ENCODE data around the gene ACTBL2.
"Not testable (repeated sequence)": the region's sequence is repeated elsewhere in the genome, so short reads cannot be mapped to it uniquely, and the experiment has no call there.

ACTBL2 gene

DNA sequence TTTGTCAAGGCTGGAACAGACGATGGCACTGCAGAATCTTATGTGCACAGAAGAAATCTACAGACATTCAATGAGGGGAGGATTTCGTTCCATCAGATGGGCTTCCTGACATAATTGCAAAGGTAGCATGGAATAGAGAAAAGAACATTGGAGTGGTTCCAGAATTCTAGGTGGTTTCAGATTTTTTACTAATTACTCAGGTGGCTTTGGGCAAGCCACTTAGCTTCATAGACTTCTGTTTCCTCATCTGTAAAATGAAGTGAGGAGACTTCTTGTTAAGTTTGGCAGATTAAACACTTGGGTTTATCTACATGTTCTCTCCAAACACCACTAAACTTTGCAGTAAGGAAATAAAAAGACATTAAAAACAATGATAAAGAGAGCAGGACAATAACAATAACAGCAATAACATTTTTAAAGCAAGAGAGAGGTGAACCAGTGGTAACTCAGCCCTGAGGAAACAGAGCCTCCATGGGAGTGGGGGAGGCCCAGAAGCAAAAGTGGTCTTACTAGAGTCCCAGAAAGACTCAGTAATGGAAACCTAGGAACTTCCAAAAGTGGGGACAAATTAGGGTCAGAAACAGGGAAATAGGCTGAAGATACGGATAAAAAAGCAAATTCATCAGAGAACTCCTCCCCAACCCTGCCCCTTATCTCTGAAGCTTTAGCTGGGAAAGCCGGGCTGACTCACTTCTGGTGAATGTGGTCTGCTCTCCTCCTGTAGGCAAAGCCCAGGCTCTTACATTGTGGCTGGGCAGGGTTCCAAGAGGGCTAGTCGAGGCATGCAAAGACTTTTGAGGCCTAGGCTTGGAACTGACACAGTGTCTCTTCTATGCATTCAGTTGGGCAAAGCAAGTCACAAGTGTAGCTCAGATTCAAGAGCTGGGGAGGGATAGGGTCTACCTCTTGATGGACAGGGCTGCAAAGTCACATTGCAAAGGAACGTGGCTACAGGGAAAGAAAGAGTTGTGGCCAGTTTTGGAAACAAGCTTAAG is 11.8 kb upstream of the ACTBL2 start:
- DNase-seq = peak; percentile 96

GRCh38 chr5:57493034-57493433 is 10.4 kb upstream of the ACTBL2 start:
- DNase-seq = no peak

DNA sequence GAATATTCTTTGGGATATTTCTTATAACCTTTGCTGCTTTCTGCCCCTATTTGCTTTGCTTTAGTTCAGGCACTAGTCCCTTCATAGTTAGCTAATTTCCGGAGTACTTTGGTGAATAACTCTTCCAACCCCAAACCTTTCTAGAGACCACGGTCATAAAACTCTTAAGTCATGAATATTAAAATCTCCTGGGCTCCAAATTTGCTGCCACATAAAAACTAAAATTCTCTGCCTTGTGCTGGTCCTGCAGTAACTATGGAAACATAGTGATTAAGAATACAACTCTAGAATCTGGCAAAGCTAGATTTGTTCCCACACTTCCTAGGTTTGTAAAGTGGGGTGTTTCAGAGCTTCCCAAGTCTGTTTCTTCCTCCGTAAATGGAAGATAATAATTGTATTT is 10.0 kb upstream of the ACTBL2 start:
- DNase-seq = no peak

GRCh38 chr5:57491369-57491965 is 8.9 kb upstream of the ACTBL2 start:
- DNase-seq = no peak

DNA sequence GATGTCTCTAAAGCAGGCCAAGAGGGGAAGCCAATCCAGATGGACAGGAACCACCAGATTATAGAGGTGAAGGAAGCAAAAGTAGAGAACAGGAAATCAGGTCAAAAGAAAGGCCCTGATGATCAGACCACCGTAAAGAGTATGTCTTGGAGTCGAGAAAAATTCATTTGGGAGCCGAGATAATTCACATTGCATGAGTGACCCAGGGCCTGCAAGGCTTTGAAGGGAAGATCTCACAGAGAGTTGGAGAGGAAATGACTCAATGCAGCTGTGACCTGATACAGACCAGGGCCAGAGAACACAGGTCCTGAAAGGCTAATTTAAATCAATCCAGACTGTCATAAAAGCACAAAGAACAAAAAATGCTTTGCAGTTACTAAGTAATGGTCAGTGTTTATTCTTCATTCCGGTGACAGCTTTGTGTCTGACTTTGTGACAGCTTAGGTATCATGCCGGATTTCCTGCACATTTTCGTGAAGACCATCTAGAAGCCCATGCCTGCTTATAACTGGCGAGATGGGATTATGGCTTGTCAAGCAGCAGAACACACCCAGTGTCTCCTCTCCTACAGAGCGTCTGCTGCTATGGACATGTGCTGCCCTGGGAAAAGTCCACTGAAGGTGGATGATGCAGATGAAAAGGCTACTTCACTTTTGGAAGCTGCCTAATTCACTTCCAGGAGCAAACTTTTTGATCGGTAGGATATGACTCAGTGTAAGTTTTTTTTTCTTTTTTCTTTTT is 5.8 kb upstream of the ACTBL2 start:
- peak; percentile 2 for DNase-seq

DNA sequence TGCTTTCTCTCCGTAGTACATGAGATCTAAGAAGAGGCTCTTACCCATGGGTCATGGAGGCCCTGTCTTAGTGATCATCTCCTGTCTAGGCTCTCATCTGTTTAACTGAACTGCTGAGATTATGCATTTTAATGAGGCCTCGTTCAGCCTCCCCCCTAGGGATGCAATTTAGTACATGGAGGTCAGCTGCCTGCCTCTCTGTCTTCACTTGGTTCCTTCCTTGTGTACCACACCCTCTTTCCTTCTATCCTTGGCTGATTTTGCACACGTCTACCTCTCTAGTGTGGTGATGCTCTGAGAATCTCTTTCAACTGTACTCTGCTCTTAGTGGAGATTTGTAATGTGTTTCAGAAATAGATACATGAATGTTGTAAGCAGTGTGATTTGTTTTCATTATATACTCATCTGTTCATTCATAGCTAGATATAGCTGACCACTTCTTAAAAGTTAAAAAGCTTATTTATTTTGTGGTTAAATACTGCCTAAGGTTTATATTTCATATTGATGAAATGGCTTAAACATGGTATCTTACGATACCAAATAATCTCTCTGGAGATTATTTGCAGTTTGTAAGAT is 3.5 kb upstream of the ACTBL2 start:
- no peak for DNase-seq

- no peak for DNase-seq
Measured at GRCh38 chr5:57478826-57479225, 3.8 kb downstream of the ACTBL2 start.

DNA sequence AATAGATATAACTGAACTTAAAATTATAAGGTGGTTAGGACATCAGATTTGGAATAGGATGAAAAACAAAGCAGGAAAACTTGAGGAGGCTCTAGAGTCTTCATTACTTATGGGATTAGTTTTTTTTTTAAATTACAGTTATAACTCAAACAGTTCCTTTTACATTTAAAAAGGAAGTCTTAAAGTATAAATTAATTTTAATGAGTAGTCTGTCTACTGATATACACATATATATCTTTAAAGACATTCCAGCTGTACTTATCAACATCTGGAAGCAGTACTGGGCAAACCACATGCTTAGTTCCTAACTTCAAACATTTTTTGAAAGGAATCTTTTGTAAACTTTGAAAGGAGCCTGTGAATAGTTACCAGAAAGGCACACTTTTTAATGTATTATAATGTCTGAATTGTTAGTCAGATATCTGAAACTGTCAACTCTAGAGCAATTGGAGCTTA is 6.0 kb downstream of the ACTBL2 start:
- no peak for DNase-seq

DNA sequence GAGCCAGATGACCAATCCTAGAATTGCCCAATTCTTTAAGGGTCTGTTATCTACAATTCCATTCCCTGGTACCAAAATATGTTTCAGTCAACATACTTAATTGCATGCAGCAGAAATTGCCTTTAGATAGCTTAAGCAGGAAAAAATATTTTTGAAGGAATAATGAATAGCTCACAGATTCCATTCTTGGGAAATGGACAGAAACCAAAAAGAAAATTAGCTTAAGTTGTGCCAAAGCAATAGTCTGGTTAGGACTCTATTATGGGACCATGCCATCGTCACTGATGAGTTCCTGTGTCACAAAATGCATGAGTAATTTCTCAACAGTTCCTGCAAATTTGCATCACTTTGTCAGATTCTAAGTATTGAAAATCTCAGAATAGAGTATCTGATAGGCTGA is 12.3 kb downstream of the ACTBL2 start:
- no peak for DNase-seq

DNA sequence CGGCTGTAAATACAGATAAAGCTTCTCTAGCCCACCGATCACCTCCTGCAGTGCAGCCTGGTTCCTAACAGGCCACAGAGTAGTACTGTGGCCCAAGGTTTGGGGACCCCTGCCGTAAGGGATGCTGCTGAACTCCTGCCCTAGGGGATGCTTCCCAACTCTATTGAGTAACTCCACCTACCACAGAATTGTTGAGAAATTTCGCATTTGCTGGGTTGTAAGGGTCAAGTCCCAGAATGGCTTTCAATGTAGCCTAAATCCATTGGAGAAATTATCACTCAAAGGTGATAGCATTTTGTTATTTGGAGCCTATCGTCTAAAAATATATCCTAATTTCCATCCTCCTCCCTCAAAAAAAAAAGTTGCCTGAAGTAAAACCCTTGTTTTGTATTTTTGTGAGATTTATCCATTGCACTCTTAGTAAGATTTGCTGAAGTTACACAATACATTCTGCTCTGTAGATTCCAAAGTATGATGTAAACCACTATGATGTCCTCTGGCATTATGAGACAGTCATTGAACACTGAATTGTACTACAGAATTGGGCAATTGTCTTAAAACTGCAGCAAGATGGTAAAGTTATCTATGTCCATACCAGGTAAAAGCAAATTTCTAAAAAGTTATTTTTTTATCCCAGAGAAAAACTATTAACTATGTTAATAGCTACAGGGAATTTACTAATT is 14.0 kb downstream of the ACTBL2 start:
- DNase-seq = no peak

- no peak for DNase-seq
Measured at GRCh38 chr5:57466544-57466943, 16.1 kb downstream of the ACTBL2 start.

GRCh38 chr5:57460056-57460455 is 22.6 kb downstream of the ACTBL2 start:
- DNase-seq = not testable (repeated sequence)

DNA sequence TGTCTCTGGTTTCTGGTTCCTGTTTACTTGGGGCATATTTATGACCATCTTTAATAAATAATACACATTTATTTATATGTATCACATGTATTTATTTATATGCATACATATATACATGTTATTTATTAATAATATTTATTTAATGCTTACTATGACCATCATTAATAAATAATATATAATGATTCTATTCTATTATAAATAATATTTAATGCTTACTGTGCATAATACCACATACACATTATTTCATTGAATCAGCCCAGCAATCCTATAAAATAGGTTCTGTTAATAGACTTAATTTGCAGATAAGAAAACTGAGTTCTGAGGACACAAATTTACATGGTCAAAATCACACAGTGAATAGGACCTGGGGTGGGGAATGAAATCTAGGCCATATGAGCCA is 24.2 kb downstream of the ACTBL2 start:
- DNase-seq = no peak

DNA sequence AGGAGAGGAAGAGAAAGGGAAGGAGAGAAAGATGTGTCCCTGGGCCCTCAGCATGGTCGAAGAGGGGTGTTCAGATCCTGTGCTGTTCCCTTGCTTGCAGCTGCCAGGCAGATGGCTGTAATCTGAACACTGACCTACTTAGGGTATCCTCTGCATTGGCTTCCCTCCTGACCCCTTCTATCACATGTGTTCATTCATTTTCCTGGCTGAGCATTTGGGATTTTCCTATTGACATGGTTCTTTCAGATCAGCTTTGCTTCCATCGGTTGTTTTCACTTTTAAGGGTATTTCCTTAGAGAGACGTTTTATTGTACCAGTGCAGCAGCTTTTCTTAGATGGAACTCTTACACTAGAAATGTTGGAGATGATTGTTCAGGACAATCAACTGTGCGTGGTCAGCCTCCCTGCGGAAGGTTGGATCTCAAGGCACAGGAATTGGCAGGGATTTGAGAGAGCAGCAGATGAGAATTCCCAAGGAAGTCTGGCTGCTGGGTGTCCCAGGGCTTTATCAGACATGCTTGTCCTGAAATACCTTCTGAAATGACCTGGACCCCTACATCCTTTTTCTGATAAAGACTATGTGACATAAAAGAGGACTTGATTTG is 26.0 kb downstream of the ACTBL2 start:
- no peak for DNase-seq

GRCh38 chr5:57455511-57456455 is 26.8 kb downstream of the ACTBL2 start:
- DNase-seq = no peak

DNA sequence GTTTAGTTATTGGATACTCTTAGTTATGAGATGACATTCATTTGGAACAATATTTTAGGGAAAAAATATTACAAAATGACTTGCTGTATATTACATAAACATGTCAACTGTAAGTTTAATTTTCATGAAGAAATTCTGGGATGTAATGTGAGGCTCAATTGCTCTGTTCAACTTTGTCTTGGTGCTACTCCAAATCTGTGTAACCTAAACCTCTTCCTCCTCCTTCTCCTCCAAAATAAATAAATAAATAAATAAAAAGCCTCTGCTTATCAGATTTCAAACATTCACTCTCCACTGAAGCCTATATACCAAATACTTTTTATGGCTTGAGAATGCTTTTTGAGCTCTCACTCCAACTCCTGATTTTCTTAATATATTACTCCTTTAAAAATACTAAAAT is 27.7 kb downstream of the ACTBL2 start:
- no peak for DNase-seq

DNA sequence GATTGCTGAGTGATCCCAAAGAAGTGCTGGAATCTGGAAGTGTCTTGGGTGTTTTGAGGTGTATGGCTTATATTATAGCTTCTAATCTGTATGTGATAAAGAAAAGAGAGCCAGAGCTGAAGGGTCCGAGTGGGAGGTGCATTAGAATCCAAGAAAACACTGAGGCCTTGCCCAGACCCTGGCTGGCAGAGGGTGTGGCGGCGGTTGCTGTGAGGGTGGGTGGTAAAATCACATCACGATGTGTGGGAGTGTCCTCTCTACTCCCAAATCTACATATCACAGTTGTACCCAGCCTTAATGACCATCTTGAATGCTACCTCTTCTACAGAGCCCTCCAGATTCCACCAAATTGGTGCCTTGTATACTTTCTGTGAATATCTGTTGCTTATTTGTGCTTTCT is 28.9 kb downstream of the ACTBL2 start:
- no peak for DNase-seq

DNA sequence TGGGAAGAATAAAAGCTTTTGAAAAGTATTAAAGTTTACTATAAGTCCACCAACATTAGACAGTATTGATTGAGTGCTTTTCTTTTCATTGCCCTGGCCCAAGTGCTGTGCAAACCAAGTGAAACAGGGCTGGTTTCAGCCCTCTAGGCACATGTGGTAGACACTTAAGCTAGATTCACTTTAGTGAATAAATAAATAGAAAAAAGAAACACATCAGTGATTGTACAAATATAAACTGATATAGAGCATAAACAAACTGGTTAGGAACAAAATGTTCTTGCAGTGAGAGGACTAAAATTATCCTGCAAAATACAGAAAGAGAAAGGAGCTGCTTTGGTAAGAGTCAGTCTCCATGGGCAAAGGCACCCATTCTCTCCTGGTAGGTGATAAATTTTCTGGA is 29.7 kb downstream of the ACTBL2 start:
- no peak for DNase-seq

DNA sequence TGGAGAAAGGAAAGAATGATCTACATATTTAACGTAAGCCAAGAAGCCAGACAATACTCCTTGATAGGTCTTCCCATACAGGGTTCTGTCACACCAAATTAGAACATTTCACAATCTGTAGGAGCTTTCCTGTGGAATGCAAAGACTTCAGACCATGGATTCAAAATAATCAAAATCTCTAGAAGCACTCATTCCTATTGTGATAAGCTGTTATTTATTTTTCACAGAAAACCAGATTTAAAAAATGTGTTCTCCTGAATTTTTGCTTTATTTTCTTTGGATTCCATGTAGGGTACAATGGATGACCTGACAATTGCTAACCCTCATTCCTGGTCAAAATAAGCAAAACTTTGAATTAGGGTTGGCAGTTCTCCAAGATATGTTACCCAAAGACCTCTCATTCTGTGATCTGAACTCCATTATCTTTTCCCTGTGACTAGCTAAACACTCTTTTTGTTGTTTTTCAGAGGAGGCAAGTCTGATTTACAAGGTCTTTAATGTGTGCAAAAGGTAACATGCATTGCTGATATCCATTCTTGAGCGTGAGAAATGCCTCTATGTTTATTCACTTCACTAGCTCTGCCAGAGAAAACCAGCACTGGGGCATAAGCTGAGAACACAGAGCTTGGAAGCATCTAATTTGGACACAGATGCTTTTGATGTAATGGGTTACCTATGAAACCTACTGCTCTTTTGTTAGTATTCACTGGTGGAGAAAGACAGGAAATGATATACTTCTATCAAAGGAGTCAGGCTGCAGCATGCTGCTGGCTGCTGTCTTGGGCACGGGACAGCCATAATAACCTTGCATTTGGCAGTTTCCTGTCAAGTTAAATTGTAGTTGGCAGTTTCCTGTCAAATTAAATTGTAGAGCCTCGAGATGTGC is 31.4 kb downstream of the ACTBL2 start:
- no peak for DNase-seq

- DNase-seq = no peak
Measured at GRCh38 chr5:57448751-57449150, 33.9 kb downstream of the ACTBL2 start.
